Measurements from ENCODE around the gene S100P. TPM values are rescaled to one million over a fixed set of nuclear protein-coding genes. Genes with fewer than 3 reads are reported as not detected.

S100P gene
- total RNA-seq, 2 donors from 2014 or later, result 137 to 547 TPM

GRCh38 chr4:6740347-6740746, 46.7 kb downstream of the S100P start:
- Histone ChIP-seq H3K9me3 (no peaks in the 10 kb centered on the region), H3K4me3 (no peak overlapping the region), H3K36me3 (no peaks in the 10 kb centered on the region), H3K27ac (no peak overlapping the region), H3K27me3 (no peaks in the 10 kb centered on the region), H3K9ac (ENCODE audit: low read depth in 2 of 2, low read length in 2 of 2) (no peak overlapping the region), H3K4me1 (no peaks in the 10 kb centered on the region)
- DNase-seq, result no peak
- no peak for TF ChIP-seq CTCF (IDR thresholded peaks at IDR 0.05)
- intact Hi-C loops (cut with DNase I), result no loop called here

GRCh38 chr4:6742507-6742906, 48.8 kb downstream of the S100P start:
- no peaks in the 10 kb centered on the region for H3K27me3 ChIP-seq
- intact Hi-C loops (cut with DNase I), result no loop called here

GRCh38 chr4:6742989-6743388, 49.3 kb downstream of the S100P start:
- Histone ChIP-seq H3K27me3 (no peaks in the 10 kb centered on the region), H3K4me1 (peaks cover 3% of the 10 kb centered on the region), H3K36me3 (no peaks in the 10 kb centered on the region), H3K9me3 (no peaks in the 10 kb centered on the region), H3K4me3 (no peak overlapping the region), H3K27ac (no peak overlapping the region), H3K9ac (ENCODE audit: low read depth in 2 of 2, low read length in 2 of 2) (no peak overlapping the region)
- intact Hi-C loops (cut with DNase I), result no loop called here
- TF ChIP-seq CTCF (IDR thresholded peaks at IDR 0.05), result no peak
- no peak for DNase-seq

More at GRCh38 chr4:6742507-6742906, 48.8 kb downstream of the S100P start:
- no peak for TF ChIP-seq CTCF (IDR thresholded peaks at IDR 0.05)
- Histone ChIP-seq H3K9ac (ENCODE audit: low read depth in 2 of 2, low read length in 2 of 2) (no peak overlapping the region), H3K4me1 (no peaks in the 10 kb centered on the region), H3K27ac (no peak overlapping the region), H3K4me3 (no peak overlapping the region), H3K36me3 (no peaks in the 10 kb centered on the region), H3K9me3 (no peaks in the 10 kb centered on the region)
- DNase-seq, result no peak

Other genes with a start within 250 kb of the S100P start
- gene PPP2R2C, start 221.3 kb upstream of the S100P start, total RNA-seq, result under 1 TPM; 0.05 to 0.35 TPM
- 10 to 100 TPM; 30.7 to 31.1 TPM for gene MAN2B2, start 118.7 kb upstream of the S100P start, total RNA-seq
- 100 to 1,000 TPM; 214 to 274 TPM for gene MRFAP1, start 53.2 kb upstream of the S100P start, total RNA-seq
- gene MRFAP1L1, start 16.0 kb downstream of the S100P start, total RNA-seq, result 10 to 100 TPM; 33.6 to 37.4 TPM
- 10 to 100 TPM; 14.4 to 16.4 TPM for gene BLOC1S4, start 22.3 kb downstream of the S100P start, total RNA-seq
- gene KIAA0232, start 88.8 kb downstream of the S100P start, total RNA-seq, result 10 to 100 TPM; 20.8 to 32.8 TPM
- 10 to 100 TPM; 43.2 to 46.6 TPM for gene TBC1D14, start 215.9 kb downstream of the S100P start, total RNA-seq